CD4-positive, alpha-beta memory T cell (primary cell): ENCODE data around the gene DHRS1. TPM values are rescaled to one million over a fixed set of nuclear protein-coding genes. Genes with fewer than 3 reads are reported as not detected.

Experiments
- CTCF ChIA-PET: fragments of 350-600 bp; sonication (Branson Sonifier 250); formaldehyde crosslinking; loops from one replicate; lab custom pipeline; 2021; ENCODE audit warnings: inconsistent platforms; ENCODE audit not compliant: partially characterized antibody; lab: Charles Lee
- POLR2A ChIA-PET: fragments of 350-600 bp; sonication (Branson Sonifier 250); formaldehyde crosslinking; loops from one replicate; lab custom pipeline; 2021; ENCODE audit not compliant: partially characterized antibody; lab: Charles Lee
- DNase-seq, 5 donors: peaks; one replicate each; pipeline versions ENCODE4 v3.0.0 to v3.0.0-alpha.2; 2020 to 2022; ENCODE audit warnings: mixed read lengths in 1 of 5
- H3K27ac ChIP-seq: one replicate; pipeline ENCODE4 v1.7.0; 2013; ENCODE audit warnings: low read depth, low read length
- H3K27me3 ChIP-seq: 2 replicates; pipeline ENCODE4 v1.7.0; 2013; ENCODE audit warnings: mild to moderate bottlenecking, low read length, moderate library complexity; ENCODE audit not compliant: insufficient read depth
- H3K36me3 ChIP-seq: 2 replicates; pipeline ENCODE4 v1.7.0; 2013; ENCODE audit warnings: mild to moderate bottlenecking, low read length, moderate library complexity; ENCODE audit not compliant: insufficient read depth
- H3K4me1 ChIP-seq: 2 replicates; pipeline ENCODE4 v1.7.0; 2013; ENCODE audit warnings: mild to moderate bottlenecking, low read length, moderate library complexity; ENCODE audit not compliant: insufficient read depth
- H3K4me3 ChIP-seq, 2 donors: one replicate each; pipeline ENCODE4 v1.7.0; 2013; ENCODE audit warnings: low read length in 2 of 2, mild to moderate bottlenecking in 1 of 2
- H3K9me3 ChIP-seq, 2 donors: one replicate each; pipeline ENCODE4 v1.7.0; 2013; ENCODE audit warnings: low read length in 2 of 2, control low read depth in 1 of 2; ENCODE audit not compliant: control insufficient read depth in 1 of 2
- H3K27ac Mint-ChIP-seq, 7 donors: one replicate each; pipeline ENCODE4 v1.8.0; 2020 to 2021; ENCODE audit warnings: mixed read lengths in 7 of 7, mild to moderate bottlenecking in 6 of 7, inconsistent platforms in 3 of 7, moderate library complexity in 3 of 7
- H3K27me3 Mint-ChIP-seq, 2 donors: one replicate each; pipeline ENCODE4 v1.8.0; 2020 to 2021; ENCODE audit warnings: mixed read lengths in 2 of 2
- H3K36me3 Mint-ChIP-seq, 2 donors: one replicate each; pipeline ENCODE4 v1.8.0; 2020 to 2021; ENCODE audit warnings: mixed read lengths in 2 of 2, inconsistent platforms in 1 of 2, mild to moderate bottlenecking in 1 of 2
- H3K4me1 Mint-ChIP-seq, 4 donors: one replicate each; pipeline ENCODE4 v1.8.0; 2020 to 2021; ENCODE audit warnings: mixed read lengths in 4 of 4, mild to moderate bottlenecking in 1 of 4
- H3K4me3 Mint-ChIP-seq, 8 donors: one replicate each; pipeline ENCODE4 v1.8.0; 2020 to 2021; ENCODE audit warnings: mixed read lengths in 8 of 8, mild to moderate bottlenecking in 7 of 8, moderate library complexity in 6 of 8, inconsistent platforms in 3 of 8
- H3K9me3 Mint-ChIP-seq, 8 donors: one replicate each; pipeline ENCODE4 v1.8.0; 2020 to 2021; ENCODE audit warnings: mixed read lengths in 8 of 8, mild to moderate bottlenecking in 5 of 8, inconsistent platforms in 3 of 8, moderate library complexity in 1 of 8
- intact Hi-C: fragments of 100-400 bp; cut with micrococcal nuclease; formaldehyde crosslinking; loops from one replicate; pipeline ENCODE4 v1.15.1; 2023
- polyA plus RNA-seq, 2 donors: library from polyadenylated mRNA; unstranded; fragments of 300-500 nt; fragmentation: Illumina TruSeq; gene quantifications; one replicate each; pipeline ENCODE4 v1.2.3, GENCODE V29; 2021
- total RNA-seq, 2 experiments: library from RNA; stranded (reverse); gene quantifications; one replicate each; pipeline ENCODE4 v1.2.3, GENCODE V29; 2021

The DHRS1 gene
- total and polyA plus RNA-seq, 4 experiments from 2014 or later: 31.4 to 38.6 (median 35.3) TPM

DNA sequence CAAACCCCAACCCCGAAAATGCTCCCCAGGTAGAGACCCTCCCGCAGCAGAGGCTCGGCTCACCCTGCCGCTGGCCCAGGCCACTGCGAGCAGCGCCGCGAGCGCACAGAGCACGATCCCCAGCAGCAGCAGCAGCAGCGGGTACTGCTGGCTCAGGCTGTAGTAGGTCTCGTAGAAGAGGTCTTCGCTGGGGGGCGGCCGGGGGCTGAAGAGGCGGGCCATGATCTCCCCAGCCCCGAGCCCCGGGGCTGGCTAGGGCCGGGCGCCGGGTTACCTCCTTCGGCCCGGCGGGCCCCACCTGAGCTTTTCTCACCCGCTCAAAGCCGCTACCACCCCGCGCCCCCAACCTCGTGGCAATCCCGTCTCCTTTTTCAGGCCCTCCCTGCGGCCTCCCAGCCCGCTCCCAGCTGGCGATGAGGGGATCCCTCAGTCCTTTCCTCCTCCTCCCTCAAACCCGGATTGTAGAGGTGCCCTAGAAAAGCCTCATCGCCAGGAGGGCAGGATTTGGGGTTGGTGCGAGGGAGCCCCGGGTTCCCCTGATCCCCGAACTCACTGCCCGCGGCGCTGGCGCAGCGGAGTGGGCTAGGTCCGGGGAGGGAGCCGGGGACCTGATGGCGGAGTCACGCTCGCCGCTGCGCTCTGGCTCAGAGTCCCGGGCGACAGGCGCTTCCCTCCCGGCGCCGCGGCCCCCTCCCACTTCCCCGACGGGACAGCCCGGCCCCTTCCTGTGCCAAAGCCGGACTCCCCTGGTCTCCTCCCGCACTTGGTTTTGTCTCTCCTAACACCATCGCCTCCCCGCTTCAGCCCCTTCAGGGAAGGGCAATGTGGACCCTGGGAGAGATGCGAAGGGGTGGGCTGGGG, 35.1 kb upstream of the DHRS1 start, which contains the start of gene ADCY4:
Gene ADCY4, minus strand, starts transcription at position 641 of the 861 bp plus-strand sequence. Its CDS starts 419 bp downstream, at position 222.
- POLR2A ChIA-PET: interaction anchor here (1.0 to 12.5 kb wide), 7 partner anchors 22 to 121 kb away, joined by 4 to 361 read pairs (median 42); partner anchors contain the start of genes CBLN3, CHMP4A, CIDEB and KHNYN
- H3K27me3 Mint-ChIP-seq: peaks cover 6 to 13% of the 10 kb centered on the region in 2 donors
- DNase-seq: peak in 3 of 5 donors; percentile 33 to 38 (median 33)
- peaks cover 66% of the 10 kb centered on the region for H3K4me1 ChIP-seq
- peaks cover 0 to 5% (median 0%) of the 10 kb centered on the region in 8 donors for H3K9me3 Mint-ChIP-seq
- H3K27ac ChIP-seq: no peak within 1 kb of the TSS
- H3K27me3 ChIP-seq: peaks cover 11% of the 10 kb centered on the region
- CTCF ChIA-PET: interaction anchor here (0.6 to 23.0 kb wide), 13 partner anchors 11 to 376 kb away, joined by 3 to 791 read pairs (median 11); partner anchors contain the start of genes CBLN3, CIDEB, KHNYN and LTB4R
- peaks cover 18% of the 10 kb centered on the region for H3K36me3 ChIP-seq
- H3K4me3 ChIP-seq: peak within 1 kb of the TSS in 1 of 2 donors; percentile 41
- H3K4me3 Mint-ChIP-seq: peak within 1 kb of the TSS; percentile 41 to 93 (median 64)
- peak within 1 kb of the TSS in 5 of 7 donors; percentile 24 to 86 (median 62) for H3K27ac Mint-ChIP-seq
- peaks cover 30 to 32% of the 10 kb centered on the region in 2 donors for H3K36me3 Mint-ChIP-seq
- peaks cover 39 to 87% (median 60%) of the 10 kb centered on the region in 4 donors for H3K4me1 Mint-ChIP-seq
- no peaks in the 10 kb centered on the region for H3K9me3 ChIP-seq
- intact Hi-C loops: no loop called here

- peak; percentile 89 to 92 (median 90) for DNase-seq
- intact Hi-C loops: loop anchor here (1.0 kb wide), 6 partner anchors 21 to 274 kb away; partner anchors contain the start of genes DHRS1, LTB4R, MDP1 and NOP9
- peaks cover 8% of the 10 kb centered on the region for H3K36me3 ChIP-seq
- H3K9me3 ChIP-seq: no peaks in the 10 kb centered on the region
- peak overlapping the region; percentile 24 to 51 for H3K4me3 ChIP-seq
- peaks cover 64% of the 10 kb centered on the region for H3K4me1 ChIP-seq
- Mint-ChIP-seq H3K4me3 (peak overlapping the region; percentile 76 to 93 (median 87)), H3K9me3 (peaks cover 0 to 5% (median 0%) of the 10 kb centered on the region in 8 donors), H3K27me3 (peaks cover 6 to 13% of the 10 kb centered on the region in 2 donors), H3K4me1 (peaks cover 40 to 91% (median 59%) of the 10 kb centered on the region in 4 donors), H3K36me3 (peaks cover 16 to 20% of the 10 kb centered on the region in 2 donors), H3K27ac (peak overlapping the region; percentile 65 to 98 (median 86))
- H3K27me3 ChIP-seq: peaks cover 11% of the 10 kb centered on the region
- no peak overlapping the region for H3K27ac ChIP-seq
- POLR2A ChIA-PET: interaction anchor here (0.6 to 12.5 kb wide), 20 partner anchors 9 to 196 kb away, joined by 3 to 361 read pairs (median 5); partner anchors contain the start of genes CBLN3, CIDEB, DHRS1 and IPO4
- CTCF ChIA-PET: interaction anchor here (0.7 to 23.0 kb wide), 40 partner anchors 9 to 274 kb away, joined by 3 to 791 read pairs (median 8); partner anchors contain the start of genes CBLN3, CHMP4A, CIDEB and KHNYN
Measured at GRCh38 chr14:24332268-24332993, 32.9 kb upstream of the DHRS1 start.

DNA sequence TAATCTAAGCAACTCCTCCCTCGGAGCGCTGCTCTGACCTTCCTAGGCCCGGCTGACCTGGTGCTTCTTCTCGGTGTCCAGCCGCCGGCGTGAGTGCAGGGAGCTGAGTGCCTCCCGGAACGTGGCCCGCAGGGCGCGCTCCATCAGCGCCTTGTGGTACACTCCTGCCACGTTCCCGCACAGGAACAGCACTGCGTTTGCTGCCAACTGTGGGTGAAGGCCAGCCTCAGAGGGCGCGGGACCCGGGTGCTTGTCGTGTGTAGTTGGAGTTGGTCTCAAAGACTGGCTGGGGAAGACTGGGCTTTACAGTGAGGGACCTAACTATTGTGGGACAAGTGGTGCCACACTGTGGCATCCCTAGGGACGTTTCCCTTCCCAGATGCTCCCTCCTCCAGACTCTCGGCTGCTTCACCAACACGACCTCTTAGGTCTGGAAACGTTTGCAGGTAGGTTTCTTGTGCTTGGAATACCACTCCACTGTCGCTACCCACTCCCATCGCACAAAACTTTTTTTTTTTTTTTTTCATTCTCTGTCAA, 32.2 kb upstream of the DHRS1 start:
- H3K9me3 ChIP-seq: no peaks in the 10 kb centered on the region
- H3K4me1 ChIP-seq: peaks cover 69% of the 10 kb centered on the region
- peaks cover 11% of the 10 kb centered on the region for H3K27me3 ChIP-seq
- Mint-ChIP-seq H3K36me3 (peaks cover 10 to 14% of the 10 kb centered on the region in 2 donors), H3K9me3 (peaks cover 0 to 5% (median 0%) of the 10 kb centered on the region in 8 donors), H3K27ac (peak overlapping the region; percentile 65 to 98 (median 86)), H3K4me1 (peaks cover 42 to 92% (median 61%) of the 10 kb centered on the region in 4 donors), H3K4me3 (peak overlapping the region; percentile 76 to 93 (median 87)), H3K27me3 (peaks cover 7 to 13% of the 10 kb centered on the region in 2 donors)
- intact Hi-C loops: loop anchor here (1.0 kb wide), 6 partner anchors 20 to 273 kb away; partner anchors contain the start of genes DHRS1, LTB4R, MDP1 and NOP9
- H3K36me3 ChIP-seq: peaks cover 4% of the 10 kb centered on the region
- DNase-seq: no peak
- H3K27ac ChIP-seq: no peak overlapping the region
- no peak overlapping the region for H3K4me3 ChIP-seq
- CTCF ChIA-PET: interaction anchor here (0.7 to 23.0 kb wide), 24 partner anchors 8 to 185 kb away, joined by 3 to 791 read pairs (median 10); partner anchors contain the start of genes CBLN3, CHMP4A, CIDEB and KHNYN
- POLR2A ChIA-PET: interaction anchor here (0.7 to 12.5 kb wide), 10 partner anchors 10 to 107 kb away, joined by 3 to 361 read pairs (median 6); partner anchors contain the start of genes CBLN3, CIDEB, DHRS1 and KHNYN

DNA sequence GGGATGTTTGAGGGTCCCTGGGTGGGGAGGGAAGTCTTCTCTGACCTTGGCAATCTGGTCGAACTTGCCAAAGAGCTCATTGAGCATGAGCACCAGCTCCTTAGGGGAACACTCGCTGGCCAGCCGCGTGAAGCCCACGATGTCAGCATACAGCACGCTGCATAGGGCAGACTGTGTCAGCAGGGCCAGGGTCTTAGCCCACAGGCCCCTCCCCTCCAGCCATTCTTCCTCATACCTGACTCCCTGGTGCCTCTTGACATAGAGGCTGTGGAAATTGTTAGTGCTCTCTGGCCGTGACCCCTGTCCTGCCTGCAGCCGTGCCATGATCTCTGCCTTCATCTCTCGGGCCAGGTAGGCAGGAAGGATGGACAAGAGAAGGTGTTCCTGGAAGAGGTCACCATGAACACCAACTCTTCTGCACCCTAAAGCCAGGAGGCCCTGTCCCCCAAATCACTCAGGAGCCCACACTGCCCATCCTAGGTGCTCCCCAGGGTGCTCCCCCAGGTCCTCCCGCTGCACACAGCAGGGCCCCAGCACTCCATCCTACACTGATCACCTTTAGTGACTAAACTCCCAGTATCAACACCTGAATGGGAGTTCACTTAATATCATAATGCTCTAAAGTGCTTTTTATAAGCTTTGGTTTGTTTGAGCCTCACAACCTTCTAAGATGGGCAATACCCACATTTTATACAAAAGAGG, 31.5 kb upstream of the DHRS1 start:
- no peak for DNase-seq
- H3K27me3 ChIP-seq: peaks cover 11% of the 10 kb centered on the region

GRCh38 chr14:24329736-24330135, 30.2 kb upstream of the DHRS1 start:
- no peak overlapping the region for H3K27ac ChIP-seq
- peak overlapping the region in 4 of 8 donors; percentile 21 to 57 (median 40) for H3K4me3 Mint-ChIP-seq

More for the DNA sequence above, 31.5 kb upstream of the DHRS1 start:
- H3K9me3 Mint-ChIP-seq: peaks cover 0 to 5% (median 0%) of the 10 kb centered on the region in 8 donors
- H3K4me1 Mint-ChIP-seq: peaks cover 42 to 87% (median 61%) of the 10 kb centered on the region in 4 donors
- peaks cover 7 to 13% of the 10 kb centered on the region in 2 donors for H3K27me3 Mint-ChIP-seq
- H3K36me3 Mint-ChIP-seq: peaks cover 4 to 7% of the 10 kb centered on the region in 2 donors
- Histone ChIP-seq H3K4me1 (peaks cover 69% of the 10 kb centered on the region), H3K27ac (no peak overlapping the region), H3K36me3 (no peaks in the 10 kb centered on the region), H3K9me3 (no peaks in the 10 kb centered on the region), H3K4me3 (no peak overlapping the region)
- H3K4me3 Mint-ChIP-seq: peak overlapping the region in 1 of 8 donors; percentile 8
- POLR2A ChIA-PET: interaction anchor here (0.7 to 12.5 kb wide), 6 partner anchors 8 to 108 kb away, joined by 3 to 361 read pairs (median 58); partner anchors contain the start of genes CBLN3, KHNYN, LTB4R and LTB4R2
- H3K27ac Mint-ChIP-seq: peak overlapping the region in 4 of 7 donors; percentile 69 to 86 (median 78)
- intact Hi-C loops: no loop called here
- CTCF ChIA-PET: interaction anchor here (2.3 to 23.0 kb wide), 6 partner anchors 10 to 101 kb away, joined by 6 to 791 read pairs (median 41); partner anchors contain the start of genes CBLN3, CIDEB, KHNYN and LTB4R

More at GRCh38 chr14:24329736-24330135, 30.2 kb upstream of the DHRS1 start:
- ChIA-PET POLR2A (interaction anchor here (0.6 to 6.8 kb wide), 9 partner anchors 17 to 110 kb away, joined by 3 to 75 read pairs (median 4); partner anchors contain the start of genes CIDEB, LTB4R, LTB4R2 and NOP9), CTCF (interaction anchor here (3.5 to 23.0 kb wide), 4 partner anchors 20 to 102 kb away, joined by 17 to 791 read pairs (median 140); partner anchors contain the start of genes CBLN3, CIDEB, KHNYN and LTB4R)
- intact Hi-C loops: no loop called here
- Mint-ChIP-seq H3K36me3 (no peaks in the 10 kb centered on the region), H3K27ac (peak overlapping the region; percentile 16 to 88 (median 73)), H3K4me1 (peaks cover 40 to 73% (median 56%) of the 10 kb centered on the region in 4 donors), H3K27me3 (peaks cover 5 to 7% of the 10 kb centered on the region in 2 donors), H3K9me3 (peaks cover 0 to 5% (median 0%) of the 10 kb centered on the region in 8 donors)
- no peak overlapping the region for H3K4me3 ChIP-seq
- peaks cover 6% of the 10 kb centered on the region for H3K27me3 ChIP-seq
- no peaks in the 10 kb centered on the region for H3K9me3 ChIP-seq
- H3K36me3 ChIP-seq: no peaks in the 10 kb centered on the region
- peaks cover 63% of the 10 kb centered on the region for H3K4me1 ChIP-seq
- DNase-seq: peak; percentile 53 to 87 (median 63)
